HG03103 (cell line): ENCODE results near the gene MUC5B.

Experiments
- ATAC-seq: cut with Tn5 transposase; IDR thresholded peaks from one replicate; pipeline ENCODE4 v1.9.1; 2021; ENCODE audit warnings: low read depth; ENCODE audit not compliant: unreplicated experiment

Gene MUC5B

DNA sequence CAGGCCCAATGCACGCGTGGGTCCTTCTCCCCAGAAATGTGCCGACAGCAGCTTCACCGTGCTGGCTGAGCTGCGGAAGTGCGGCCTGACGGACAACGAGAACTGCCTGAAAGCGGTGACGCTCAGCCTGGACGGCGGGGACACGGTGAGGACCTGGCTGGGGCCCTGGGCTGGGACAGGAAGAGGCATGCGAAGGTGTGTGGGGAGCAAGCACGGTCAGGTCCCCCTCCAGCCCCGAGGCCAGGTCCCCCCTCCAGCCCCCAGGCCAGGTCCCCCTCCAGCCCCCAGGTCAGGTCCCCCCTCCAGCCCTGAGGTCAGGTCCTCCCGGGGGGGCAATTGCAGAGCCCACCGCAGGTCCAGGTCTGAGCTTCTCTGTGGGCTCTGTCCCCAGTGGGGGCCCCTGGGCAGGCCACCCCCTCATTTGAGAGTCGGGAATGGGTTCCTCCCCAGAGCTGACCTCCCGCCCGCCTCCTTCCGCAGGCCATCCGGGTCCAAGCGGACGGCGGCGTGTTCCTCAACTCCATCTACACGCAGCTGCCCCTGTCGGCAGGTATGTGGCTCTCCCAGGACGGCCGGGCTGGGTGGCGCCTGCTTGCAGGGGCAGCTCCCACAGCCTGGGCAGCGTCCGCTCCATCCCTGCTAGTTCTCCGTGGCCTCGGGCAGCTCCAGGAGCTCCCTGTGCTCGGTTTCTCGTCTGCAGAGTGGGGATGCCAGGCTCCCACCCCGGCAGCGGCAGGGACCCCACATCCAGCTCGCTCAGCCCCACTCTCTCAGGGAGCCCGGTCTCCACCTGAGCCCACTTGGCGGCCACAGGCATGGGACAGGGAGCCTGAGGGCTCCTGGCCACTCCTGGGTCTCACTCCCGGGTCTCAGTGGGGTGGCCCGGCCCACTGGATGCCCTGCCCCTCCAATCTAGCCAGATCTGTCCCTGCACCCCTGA lies 7.9 kb downstream of the MUC5B start:
- no peak for ATAC-seq

DNA sequence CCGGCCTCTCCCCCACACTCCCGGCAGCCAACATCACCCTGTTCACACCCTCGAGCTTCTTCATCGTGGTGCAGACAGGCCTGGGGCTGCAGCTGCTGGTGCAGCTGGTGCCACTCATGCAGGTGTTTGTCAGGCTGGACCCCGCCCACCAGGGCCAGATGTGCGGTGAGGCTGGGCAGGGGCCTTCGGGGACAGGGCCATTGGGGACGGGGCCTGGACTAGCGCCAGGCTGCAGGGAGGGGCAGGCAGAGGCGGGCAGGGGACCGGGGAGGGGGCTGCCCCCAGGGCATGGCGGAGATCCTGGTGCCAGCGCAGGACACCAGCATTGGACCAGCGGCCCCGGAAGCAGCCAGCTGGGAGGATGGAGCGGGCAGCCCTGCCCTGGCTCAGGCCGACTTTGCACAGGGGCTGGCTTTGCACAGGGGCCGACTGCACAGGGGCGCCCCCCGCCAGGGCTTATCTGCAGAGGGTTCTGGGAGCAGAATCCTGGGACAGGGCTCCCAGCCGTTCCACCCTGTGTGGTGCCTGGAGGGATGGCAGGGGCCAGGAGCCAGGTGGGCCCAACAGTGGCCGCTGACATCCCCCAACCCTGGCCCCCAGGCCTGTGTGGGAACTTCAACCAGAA lies 8.6 kb downstream of the MUC5B start:
- no peak for ATAC-seq

DNA sequence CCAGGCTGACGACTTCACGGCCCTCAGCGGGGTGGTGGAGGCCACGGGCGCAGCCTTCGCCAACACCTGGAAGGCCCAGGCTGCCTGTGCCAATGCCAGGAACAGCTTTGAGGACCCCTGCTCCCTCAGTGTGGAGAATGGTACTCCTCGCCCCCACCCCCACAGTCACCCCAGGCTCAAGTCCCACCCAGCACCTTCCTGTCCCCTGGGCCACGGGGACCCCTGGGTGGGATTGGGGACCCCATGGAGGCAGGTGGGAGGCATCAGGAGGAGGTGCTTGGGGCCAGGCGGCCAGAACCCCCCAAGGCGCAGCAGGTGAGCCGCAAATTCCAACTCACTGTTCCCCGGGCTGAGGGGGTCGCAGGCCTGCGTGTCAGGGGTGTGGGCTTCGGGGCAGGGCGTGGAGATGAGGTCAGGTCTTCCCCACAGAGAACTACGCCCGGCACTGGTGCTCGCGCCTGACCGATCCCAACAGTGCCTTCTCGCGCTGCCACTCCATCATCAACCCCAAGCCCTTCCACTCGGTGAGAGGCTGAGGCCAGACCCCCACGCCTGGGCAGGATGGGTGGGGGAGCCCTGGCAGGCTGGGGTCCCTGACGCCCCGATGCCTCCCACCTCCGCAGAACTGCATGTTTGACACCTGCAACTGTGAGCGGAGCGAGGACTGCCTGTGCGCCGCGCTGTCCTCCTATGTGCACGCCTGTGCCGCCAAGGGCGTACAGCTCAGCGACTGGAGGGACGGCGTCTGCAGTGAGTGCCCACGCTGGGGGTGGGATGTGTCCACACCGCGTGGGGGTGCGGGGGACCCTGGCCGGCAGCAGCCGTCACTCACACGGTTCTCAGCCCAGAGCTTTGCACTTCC lies 9.4 kb downstream of the MUC5B start:
- no peak for ATAC-seq

DNA sequence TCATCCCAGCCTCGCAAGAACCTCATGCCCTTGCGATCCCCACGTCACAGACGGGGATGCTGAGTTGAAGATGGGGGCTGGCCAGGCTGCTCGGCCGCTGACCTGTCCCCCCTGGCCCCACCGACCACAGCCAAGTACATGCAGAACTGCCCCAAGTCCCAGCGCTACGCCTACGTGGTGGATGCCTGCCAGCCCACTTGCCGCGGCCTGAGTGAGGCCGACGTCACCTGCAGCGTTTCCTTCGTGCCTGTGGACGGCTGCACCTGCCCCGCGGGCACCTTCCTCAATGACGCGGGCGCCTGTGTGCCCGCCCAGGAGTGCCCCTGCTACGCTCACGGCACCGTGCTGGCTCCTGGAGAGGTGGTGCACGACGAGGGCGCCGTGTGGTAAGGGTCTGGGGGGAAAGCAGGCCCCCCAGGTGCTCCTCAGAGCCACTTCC lies 10.0 kb downstream of the MUC5B start:
- ATAC-seq, result no peak

GRCh38 chr11:1233351-1234053 lies 10.6 kb downstream of the MUC5B start:
- ATAC-seq, result no peak

DNA sequence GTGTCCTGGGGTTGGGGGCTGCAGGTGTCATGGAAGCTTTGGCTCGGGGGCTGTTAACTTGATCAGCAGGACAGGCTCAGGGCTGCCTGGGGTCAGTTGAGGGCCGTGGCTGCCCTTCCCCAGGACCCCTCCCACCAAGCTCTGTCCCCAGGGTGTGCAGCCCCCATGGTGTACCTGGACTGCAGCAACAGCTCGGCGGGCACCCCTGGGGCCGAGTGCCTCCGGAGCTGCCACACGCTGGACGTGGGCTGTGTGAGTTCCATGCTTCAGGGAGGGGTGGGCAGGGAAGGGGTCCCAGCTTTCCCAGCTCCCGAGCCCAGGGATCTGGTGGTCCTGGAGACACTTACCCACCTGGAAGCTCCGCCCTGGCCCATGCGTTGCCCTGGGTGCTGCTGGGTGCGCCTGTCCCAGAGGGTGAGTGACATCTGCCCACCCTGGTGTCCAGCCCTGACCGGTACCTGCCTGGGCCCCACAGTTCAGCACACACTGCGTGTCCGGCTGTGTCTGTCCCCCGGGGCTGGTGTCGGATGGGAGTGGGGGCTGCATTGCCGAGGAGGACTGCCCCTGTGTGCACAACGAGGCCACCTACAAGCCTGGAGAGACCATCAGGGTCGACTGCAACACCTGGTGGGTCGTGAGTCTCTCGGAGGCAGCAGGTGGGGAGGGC lies 11.3 kb downstream of the MUC5B start:
- no peak for ATAC-seq

- no peak for ATAC-seq
Measured at GRCh38 chr11:1234771-1235305, 12.0 kb downstream of the MUC5B start.

DNA sequence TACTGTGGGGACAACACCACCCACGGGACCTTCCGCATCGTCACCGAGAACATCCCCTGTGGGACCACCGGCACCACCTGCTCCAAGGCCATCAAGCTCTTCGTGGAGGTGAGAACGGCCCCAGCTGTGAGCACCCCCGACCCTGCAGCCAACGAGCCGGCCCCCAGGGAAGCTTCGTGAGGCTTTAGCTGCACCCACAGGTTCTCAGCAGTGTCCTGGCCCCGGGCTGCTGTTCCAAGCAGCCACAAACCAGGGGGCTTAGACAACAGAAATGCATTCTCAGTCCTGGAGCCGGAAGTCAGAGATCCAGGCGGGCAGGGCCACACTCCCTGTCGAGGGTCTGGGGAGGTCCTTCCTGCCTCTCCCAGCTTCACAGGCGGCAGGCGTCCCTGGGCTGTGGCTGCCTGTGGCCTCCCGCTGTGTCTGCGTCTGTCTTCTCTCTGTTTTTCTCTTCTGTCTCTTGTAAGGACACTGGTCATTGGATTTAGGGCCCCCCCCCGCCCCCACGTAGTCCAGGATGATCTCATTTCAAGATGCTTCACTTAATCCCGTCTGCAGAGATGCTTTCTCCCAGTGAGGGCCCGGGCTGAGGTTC lies 12.5 kb downstream of the MUC5B start:
- no peak for ATAC-seq

- ATAC-seq, result no peak
Measured at GRCh38 chr11:1235901-1236315, 13.0 kb downstream of the MUC5B start.

GRCh38 chr11:1236316-1237127 lies 13.7 kb downstream of the MUC5B start:
- ATAC-seq, result no peak

DNA sequence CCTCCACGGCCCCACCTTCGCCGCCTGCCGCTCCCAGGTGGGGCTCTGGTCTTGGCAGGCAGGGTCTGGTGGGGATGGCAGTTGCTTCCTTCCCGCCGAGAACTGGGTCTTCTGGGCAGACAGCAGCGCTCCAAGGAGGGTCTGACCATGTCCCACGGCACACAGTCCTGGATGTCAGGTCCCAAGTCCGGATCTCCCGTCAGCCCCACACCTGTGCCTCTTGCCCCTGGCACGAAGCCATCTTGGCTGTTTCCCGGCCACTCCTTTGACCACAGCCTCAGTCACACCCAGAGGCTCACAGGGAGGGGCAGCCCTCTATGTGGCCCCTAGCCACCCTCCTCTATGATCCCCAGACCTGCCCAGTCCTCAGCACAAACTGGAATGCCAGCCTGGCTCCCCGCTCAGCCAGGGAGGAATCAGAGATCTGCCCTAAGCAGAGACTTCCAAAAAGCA lies 14.3 kb downstream of the MUC5B start:
- ATAC-seq, result no peak

GRCh38 chr11:1237851-1238250 lies 15.0 kb downstream of the MUC5B start:
- no peak for ATAC-seq

GRCh38 chr11:1238767-1239595 lies 16.1 kb downstream of the MUC5B start:
- ATAC-seq, result no peak

GRCh38 chr11:1239596-1240205 lies 16.8 kb downstream of the MUC5B start:
- ATAC-seq, result no peak

DNA sequence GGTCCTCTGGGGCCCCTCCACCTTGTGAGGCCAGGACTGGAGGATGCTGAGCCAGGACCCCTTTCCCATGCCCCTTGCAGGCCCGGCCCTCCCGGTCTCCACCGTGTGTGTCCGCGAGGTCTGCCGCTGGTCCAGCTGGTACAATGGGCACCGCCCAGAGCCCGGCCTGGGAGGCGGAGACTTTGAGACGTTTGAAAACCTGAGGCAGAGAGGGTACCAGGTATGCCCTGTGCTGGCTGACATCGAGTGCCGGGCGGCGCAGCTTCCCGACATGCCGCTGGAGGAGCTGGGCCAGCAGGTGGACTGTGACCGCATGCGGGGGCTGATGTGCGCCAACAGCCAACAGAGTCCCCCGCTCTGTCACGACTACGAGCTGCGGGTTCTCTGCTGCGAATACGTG lies 17.9 kb downstream of the MUC5B start:
- ATAC-seq, result no peak

DNA sequence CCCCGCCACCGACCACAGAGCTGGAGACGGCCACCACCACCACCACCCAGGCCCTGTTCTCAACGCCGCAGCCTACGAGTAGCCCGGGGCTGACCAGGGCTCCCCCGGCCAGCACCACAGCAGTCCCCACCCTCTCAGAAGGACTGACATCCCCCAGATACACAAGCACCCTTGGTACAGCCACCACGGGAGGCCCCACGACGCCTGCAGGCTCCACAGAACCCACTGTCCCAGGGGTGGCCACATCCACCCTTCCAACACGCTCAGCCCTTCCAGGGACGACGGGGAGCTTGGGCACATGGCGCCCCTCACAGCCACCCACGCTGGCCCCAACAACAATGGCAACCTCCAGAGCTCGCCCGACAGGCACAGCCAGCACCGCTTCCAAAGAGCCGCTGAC lies 18.8 kb downstream of the MUC5B start:
- ATAC-seq, result no peak

DNA sequence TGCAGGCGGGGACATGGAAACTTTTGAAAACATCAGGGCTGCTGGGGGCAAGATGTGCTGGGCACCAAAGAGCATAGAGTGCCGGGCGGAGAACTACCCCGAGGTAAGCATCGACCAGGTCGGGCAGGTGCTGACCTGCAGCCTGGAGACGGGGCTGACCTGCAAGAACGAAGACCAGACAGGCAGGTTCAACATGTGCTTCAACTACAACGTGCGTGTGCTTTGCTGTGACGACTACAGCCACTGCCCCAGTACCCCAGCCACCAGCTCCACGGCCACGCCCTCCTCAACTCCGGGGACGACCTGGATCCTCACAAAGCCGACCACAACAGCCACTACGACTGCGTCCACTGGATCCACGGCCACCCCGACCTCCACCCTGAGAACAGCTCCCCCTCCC lies 19.4 kb downstream of the MUC5B start:
- no peak for ATAC-seq
